ENCODE results near the gene APLP1.

The APLP1 gene

DNA sequence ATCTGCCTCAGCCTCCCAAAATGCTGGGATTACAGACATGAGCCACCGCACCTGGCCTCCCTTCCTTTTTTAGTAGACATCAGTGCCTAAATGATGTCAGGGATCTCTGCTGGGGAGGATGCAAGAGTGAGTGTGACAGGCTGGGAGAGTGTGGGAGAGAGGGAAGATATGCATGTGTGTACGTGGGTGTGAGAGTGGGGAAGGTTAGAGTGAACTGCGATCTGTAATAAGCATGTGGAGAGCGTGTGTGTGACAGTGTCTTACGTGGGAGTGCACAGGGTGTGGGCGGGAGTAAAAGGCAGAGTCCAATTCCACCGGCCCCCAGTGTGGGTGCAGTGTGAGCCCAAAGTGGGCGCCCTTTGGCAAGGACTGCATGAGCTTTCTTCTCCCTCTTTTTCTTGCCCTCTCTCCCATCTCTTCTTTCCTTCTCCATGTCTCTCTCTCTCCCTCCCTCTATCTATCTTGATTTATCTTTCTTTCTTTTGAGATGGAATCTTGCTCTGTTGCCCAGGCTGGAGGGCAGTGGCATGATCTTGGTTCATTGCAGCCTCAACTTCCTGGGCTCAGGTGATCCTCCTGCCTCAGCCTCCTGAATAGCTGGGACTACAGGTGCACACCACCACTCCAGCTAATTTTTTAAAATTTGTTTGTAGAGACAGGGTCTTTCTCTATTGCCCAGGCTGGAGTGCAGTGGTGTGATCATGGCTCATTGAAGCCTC, 15.2 kb upstream of the APLP1 start:
- no peak for DNase-seq

DNA sequence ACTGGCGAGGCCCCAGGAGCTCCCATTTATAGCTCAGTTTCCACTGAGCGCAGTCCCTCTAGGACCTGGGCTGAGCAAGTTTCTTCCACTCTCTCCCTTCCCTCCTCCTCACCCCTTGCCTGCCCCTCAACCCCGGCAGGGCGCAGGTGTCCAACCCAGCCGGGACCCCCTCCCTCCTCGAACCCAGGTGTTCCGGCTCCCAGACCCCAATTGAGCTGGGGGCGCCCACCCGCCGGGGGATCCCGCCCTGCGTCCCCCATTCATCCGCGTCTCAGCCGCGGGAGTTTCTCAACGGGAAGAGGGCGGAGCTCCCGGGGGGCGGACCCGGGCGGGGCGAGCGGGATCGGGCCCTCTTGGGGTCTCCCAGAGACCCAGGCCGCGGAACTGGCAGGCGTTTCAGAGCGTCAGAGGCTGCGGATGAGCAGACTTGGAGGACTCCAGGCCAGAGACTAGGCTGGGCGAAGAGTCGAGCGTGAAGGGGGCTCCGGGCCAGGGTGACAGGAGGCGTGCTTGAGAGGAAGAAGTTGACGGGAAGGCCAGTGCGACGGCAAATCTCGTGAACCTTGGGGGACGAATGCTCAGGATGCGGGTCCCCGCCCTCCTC, 11.7 kb upstream of the APLP1 start, which contains the start of gene KIRREL2:
Gene KIRREL2, plus strand, starts transcription at position 366 of the 604 bp plus-strand sequence. Its CDS starts 209 bp downstream, at position 575.
- no peak for DNase-seq

DNA sequence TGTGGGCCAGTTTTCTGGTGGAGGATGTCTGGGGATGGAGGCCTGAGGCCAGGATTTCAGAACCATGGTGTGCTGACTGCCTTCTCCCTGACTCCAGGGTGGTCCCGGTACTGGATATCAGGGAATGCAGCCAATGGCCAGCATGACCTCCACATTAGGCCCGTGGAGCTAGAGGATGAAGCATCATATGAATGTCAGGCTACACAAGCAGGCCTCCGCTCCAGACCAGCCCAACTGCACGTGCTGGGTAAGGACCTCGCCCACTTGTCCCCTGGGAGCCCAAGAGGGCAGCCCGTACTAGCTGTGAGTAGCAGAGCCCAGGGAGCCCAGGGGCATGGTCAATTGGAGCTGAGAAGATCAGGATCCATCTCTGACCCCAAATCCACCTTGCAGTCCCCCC, 10.1 kb upstream of the APLP1 start:
- no peak for DNase-seq

DNA sequence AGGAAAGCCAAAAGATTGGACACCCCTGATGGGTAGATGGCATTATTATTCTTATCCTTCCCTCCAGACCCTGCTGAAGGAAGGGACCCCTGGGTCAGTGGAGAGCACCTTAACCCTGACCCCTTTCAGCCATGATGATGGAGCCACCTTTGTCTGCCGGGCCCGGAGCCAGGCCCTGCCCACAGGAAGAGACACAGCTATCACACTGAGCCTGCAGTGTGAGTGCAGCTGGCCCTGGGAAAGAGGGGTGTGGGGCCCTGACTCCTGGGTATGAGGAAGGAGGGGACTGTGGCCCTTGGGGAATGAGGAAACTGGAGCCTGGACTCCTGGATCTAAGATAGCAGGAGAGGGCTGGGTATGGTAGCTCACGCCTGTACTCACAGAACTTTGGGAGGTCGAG, 9.0 kb upstream of the APLP1 start:
- no peak for DNase-seq

DNA sequence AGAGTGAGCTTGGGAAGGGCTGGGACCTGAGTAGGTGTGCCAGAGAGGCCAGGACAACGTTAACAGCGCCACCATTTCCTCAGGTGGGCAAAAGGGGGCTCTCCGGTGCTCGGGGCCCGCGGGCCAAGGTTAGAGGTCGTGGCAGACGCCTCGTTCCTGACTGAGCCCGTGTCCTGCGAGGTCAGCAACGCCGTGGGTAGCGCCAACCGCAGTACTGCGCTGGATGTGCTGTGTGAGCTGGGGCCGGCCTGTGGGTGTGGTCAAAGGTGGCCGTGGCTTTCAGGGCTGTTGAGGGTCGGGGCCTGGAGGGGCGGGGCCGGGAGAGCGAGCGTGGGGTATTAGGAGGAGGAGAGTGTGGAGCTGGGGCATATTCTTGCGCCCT, 7.9 kb upstream of the APLP1 start:
- no peak for DNase-seq

DNA sequence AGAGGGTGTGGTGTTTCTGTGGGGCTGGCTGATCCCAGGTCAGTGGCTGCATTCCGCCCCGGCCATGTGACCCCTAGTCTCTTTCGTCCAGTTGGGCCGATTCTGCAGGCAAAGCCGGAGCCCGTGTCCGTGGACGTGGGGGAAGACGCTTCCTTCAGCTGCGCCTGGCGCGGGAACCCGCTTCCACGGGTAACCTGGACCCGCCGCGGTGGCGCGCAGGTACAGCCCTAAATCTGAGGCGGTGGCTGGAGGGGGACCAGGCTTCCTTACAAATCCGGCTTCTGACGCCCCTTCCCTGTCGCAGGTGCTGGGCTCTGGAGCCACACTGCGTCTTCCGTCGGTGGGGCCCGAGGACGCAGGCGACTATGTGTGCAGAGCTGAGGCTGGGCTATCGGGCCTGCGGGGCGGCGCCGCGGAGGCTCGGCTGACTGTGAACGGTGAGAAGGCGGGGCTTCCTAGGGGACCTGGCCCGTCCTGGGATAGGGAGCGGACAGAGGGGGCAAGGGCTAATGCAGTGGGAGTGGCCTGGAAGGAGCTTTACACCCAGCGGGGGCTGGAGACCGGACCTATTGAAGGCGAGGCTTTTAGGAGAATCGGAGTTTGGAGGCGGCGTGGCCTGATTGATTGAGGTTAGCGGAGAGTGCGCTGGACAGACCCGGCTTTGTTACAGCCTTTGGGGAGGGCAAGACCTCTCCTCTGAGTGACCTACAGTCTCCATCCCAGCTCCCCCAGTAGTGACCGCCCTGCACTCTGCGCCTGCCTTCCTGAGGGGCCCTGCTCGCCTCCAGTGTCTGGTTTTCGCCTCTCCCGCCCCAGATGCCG, 7.3 kb upstream of the APLP1 start:
- no peak for DNase-seq

DNA sequence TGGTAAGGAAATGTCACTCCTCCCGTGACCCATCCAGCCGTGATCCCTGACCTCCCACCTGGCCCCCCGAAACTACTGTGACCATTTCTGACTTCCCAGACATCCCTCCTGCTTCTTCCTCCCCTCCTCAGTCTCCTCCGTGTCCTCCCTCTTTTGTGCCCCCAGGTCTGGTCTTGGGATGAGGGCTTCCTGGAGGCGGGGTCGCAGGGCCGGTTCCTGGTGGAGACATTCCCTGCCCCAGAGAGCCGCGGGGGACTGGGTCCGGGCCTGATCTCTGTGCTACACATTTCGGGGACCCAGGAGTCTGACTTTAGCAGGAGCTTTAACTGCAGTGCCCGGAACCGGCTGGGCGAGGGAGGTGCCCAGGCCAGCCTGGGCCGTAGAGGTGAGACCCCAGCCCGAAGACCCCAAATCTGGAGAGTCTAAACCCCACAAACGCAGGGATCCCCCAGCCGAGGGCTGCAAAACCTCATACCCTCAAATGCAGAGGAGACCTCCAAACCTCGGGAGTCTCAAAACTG, 6.7 kb upstream of the APLP1 start:
- no peak for DNase-seq

DNA sequence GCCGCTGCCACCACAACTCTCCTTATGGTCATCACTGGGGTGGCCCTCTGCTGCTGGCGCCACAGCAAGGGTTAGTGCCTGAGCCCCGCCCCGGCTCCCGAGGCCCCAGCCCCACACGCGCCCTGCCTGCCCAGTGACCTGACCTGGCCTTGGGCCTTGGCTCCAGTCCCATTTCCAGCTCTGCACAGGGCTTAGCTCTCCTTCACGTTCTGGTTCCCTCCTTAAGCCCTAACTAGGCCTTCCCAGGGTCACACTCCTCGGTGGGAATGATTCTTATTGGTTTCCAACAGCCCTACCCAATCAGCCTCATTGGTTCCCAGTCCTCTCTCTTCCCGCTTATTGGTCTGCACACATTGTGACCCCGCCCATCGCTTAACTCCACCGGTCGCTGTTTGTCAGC, 5.8 kb upstream of the APLP1 start:
- DNase-seq, result no peak

DNA sequence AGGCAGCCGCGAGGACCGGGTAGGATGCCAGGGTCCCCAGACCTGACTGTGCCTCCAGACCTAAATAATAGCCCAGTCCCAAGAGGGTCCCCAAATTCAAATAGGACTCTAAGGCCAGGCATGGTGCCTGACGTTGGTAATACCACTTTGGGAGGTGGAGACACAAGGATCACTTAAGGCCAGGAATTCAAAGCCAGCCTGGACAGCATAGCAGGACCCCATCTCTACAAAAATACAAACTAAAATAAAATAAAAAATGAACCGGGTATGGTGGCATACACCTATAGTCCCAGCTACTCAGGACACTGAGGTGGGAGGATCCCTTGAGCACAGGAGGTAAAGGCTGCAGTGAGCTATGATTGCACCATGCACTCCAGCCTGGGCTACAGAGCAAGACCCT, 5.4 kb upstream of the APLP1 start:
- DNase-seq, result no peak

DNA sequence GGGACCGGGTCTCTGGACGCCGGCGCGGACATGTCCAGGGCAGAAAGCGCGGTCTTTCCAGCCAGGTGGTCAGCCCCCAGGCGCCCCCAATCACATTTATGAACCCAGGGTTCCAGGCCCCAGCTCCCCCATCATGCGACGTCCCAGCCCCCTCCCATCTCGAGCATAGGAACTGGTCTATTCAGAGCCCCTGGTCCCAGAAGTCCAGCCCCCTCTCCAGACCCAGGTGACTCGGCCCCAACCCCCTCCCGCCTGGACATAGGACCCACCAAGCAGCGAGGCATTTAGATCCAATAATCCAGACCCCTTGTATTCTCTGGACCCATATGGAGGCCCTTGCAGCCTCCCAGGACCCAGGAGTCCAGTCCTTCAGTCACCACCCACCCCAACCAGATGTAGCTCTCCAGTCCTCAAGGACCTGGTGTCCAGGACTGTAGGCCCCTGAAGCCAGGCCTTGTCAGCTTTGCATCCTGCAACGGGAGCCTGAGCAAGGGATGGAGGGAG, 501 bp downstream of the APLP1 start:
- DNase-seq, result no peak

DNA sequence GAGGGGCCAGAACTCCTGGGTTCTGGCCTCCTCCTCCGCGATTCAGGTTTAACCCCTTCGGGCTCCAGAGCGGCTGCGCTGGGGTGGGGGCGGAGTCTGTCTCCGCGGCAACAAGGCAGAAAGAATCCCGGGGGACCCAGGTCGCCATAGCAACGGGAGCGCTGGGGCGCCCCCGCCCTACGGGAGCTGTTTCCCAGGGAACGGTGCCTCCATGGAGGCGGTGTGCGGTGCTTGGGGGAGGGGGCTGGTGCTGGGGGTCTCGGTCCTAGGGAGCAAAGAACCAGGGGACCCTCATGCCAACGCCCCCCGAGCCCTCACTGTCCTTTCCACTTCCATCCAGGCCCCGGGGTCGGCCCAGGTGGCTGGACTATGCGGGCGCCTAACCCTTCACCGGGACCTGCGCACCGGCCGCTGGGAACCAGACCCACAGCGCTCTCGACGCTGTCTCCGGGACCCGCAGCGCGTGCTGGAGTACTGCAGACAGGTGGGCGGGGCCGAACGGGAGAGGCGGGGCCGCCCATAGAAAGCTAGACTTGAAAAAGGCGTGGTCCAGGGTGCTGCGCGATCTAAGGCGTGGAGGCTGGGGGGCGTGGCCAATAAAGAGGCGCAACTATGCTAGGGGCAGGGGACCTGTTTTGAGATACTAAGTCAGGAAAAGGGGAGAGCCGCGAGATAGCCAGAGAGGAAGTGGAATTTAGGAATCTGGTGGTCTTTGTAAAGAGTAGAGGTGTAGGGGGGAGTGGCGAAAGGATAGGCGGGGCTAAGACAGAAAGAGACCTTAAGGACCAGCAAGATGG, 1.2 kb downstream of the APLP1 start:
- peak; percentile 84 for DNase-seq

DNA sequence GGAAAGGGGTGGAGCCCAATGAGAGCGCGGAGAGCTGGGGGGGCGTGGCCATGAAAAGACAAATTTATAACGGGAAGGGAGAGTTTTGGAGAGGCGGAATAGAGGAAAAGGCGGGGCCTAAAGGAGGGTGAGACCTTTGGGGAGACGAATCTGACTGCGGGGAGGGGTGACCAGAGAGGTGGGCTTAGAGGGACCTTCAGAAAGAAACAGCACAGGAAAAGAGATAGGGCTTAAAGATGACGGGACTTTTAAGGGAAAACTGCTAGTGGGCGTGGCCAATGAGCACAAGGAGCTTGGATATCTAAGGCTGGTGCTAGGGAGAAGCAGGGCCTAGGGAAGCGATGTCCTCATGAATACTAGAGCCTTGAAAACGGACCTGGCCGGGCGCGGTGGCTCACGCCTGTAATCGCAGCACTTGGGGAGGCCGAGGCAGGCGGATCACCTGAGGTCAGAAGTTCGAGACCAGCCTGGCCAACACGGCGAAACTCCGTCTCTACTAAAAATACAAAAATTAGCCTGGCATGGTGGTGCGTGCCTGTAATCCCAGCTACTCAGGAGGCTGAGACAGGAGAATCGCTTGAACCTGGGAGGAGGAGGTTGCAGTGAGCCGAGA, 1.9 kb downstream of the APLP1 start:
- peak; percentile 73 for DNase-seq

DNA sequence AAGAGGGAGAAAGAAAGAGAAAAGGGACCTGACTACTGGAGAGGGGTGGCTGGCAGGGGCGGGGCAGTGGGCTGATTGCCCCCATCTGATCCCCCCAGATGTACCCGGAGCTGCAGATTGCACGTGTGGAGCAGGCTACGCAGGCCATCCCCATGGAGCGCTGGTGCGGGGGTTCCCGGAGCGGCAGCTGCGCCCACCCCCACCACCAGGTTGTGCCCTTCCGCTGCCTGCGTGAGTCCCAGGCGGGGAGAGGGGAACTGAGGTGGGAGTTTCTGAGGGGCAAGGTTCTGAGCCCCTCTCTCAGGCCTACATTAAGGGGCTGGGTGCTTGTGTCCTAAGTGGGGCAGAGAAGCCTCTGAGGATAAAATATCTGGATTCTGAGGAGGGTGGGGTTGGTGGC, 2.4 kb downstream of the APLP1 start:
- no peak for DNase-seq

DNA sequence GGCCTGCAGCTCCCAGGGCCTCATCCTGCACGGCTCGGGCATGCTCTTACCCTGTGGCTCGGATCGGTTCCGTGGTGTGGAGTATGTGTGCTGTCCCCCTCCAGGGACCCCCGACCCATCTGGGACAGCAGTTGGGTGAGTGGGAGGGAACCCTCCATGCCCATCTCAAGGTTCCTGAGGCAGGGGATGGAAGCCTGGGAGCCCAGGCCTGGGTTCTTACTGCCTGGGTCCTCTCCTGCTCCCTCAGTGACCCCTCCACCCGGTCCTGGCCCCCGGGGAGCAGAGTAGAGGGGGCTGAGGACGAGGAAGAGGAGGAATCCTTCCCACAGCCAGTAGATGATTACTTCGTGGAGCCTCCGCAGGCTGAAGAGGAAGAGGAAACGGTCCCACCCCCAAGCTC, 3.2 kb downstream of the APLP1 start:
- DNase-seq, result no peak

DNA sequence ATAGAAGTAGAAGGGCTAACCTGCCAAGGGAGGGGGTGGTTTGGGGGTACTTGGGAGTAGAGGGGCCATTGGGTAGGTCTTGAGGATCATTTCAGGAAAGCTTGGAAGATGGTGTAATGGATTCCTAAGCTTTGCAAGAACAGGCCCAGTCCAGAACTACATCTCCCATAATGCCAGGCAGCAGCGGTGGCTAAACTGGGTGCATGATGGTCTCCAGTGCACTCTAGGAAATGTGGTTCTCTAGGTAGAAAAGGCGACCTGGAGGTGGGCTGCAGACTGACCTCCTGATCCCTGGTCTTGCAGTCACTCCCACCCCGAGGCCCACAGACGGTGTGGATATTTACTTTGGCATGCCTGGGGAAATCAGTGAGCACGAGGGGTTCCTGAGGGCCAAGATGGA, 3.8 kb downstream of the APLP1 start:
- DNase-seq, result no peak

DNA sequence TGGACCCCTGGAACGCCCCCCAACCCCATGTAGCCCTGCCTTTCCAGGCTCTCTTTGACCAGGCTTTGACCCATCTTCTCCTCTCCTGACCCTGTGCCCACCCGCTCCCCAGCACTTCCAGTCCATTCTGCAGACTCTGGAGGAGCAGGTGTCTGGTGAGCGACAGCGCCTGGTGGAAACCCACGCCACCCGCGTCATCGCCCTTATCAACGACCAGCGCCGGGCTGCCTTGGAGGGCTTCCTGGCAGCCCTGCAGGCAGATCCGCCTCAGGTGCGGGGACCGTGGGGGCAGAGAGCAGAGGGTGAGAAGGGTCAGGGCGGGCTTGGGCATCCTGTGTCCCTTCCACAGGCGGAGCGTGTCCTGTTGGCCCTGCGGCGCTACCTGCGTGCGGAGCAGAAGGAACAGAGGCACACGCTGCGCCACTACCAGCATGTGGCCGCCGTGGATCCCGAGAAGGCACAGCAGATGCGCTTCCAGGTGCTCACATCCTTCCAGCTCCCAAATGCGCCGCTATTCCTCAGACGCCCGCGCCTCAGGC, 6.1 kb downstream of the APLP1 start:
- DNase-seq, result no peak

DNA sequence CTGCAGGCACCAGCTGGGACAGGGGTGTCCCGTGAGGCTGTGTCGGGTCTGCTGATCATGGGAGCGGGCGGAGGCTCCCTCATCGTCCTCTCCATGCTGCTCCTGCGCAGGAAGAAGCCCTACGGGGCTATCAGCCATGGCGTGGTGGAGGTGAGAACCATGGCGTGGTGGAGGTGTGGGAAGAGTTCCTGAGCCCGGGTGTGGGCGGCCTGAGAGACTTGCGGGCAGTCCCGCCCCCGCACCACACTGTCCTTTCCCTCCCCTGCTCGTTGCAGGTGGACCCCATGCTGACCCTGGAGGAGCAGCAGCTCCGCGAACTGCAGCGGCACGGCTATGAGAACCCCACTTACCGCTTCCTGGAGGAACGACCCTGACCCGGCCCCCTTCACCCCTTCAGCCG, 10.7 kb downstream of the APLP1 start:
- no peak for DNase-seq

DNA sequence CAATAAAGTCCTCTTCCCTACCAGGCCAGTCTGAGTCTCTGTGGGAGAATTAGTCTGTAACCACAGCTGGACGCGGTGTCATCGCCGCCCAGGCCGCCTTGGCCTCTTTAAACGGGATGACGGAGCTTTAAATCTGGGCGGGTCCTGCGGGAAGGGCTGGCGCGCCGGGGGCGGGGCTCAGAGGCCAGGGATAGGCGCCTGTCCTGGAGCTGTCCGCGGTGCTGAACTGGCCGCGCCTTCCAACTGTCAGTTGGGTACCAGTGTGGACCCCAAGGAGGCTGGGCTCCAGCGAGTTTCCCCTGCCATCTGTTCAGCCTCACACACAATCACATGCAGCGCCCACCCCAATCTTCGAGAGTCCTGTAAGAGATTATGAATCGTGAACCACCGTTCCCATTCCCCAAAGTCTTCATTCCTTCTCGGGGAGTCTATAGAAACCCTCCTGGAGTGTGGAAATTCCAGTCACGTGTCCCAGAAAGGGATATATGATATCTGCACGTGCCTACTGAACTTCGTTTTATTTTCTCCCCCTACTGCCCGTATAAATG, 11.5 kb downstream of the APLP1 start:
- peak; percentile 41 for DNase-seq

DNA sequence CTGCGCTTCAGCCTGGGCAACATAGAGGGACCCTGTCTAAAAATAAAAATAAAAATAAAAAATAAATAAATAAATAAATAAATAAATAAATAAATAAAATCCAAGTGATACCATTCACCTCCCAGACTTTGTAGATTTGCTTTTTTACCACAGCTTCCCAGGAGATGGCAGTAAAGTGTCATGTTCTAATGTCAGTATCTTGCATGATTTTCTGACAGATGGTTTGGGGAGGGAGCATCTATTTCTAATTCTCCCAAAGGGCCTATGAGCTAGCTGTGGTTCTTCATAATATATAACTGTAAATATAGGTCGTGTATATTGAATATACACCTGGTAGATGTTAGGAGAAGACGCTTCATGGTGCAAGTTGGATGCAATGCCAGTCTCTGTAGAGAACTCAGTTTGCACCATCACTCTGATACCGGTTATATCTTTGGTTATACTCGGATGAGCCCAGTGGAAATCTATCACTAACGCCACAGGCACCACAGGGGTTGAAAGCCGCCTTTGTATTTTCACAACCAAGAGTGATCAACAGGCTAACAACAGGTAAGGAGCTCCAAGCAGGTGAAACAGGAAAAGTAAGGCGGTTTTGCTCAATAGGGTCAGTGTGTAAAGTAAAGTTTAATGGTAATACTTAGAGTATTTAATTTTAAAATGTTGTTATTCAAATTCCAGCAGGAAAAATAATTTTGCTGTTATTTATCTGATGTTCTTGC, 13.9 kb downstream of the APLP1 start:
- peak; percentile 71 for DNase-seq

DNA sequence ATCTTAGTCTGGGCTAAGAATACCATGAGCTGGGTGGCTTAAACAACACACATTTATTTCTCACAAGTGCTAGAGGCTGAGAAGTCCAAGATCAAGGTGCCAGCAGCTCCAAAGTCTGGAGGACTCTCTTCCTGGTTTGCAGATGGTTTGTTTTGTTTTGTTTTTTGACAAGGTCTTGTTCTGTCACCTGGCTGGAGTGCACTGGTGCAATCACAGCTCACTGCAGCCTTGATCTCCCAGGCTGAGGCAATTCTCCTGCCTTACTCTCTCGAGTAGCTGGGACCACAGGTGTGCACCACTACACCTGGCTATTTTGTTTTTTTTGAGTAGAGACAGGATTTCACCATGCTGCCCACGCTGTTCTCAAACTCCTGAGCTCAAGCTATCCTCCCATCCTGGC, 15.5 kb downstream of the APLP1 start:
- DNase-seq, result no peak

DNA sequence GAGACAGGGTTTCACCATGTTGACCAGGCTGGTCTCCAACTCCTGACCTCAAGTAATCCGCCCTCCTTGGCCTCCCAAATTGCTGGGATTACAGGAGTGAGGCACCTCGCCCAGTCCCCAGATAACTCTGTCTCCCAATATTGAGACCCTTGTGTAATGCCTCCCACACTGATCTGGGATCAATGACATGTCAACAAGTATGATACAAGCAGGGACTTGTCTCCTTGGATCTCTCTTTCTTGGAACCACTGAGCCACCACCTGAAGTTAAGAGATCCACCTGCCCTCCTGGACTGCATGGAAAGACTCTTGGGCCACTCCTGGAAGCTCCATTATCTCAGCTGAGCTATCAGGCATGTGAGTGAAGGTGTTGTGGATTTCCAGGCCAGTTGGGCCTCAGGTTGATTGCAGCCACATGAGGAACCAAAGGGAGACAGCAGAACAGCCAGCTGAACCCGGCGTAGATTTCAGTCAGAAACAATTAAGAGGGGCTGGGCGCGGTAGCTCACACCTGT, 16.9 kb downstream of the APLP1 start:
- no peak for DNase-seq

Data from DMS 273 treated with DMSO at 0.1 percent for 48 hours (cell line).